ENCODE measurements around the gene DLEC1. TPM values are rescaled to one million over a fixed set of nuclear protein-coding genes. Genes with fewer than 3 reads are reported as not detected.

Gene DLEC1
- polyA plus RNA-seq, 1 experiment = 0.04 TPM

DNA sequence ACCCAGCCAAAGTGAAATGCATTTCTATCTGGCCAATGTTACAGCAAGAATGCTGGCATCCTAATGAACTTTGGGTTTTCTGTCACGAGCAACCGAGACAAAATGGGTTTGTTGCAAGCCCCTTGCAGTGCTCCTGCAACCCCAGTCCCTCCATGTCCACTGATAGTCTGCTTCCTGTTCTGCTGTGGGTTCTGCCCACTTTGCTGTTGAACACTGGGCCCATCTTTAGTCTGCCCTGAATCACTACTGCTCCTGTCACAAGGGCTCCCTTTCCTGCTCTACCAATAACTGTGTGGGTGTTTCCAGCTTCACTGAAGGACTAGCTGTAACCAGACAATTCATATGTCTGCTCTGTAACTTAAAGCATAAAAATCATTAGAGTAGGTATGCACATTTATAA lies 113.6 kb downstream of the DLEC1 start:
- no peak for TF ChIP-seq CTCF (IDR thresholded peaks at IDR 0.05; ENCODE audit: low read depth, low read length)
- Histone ChIP-seq H3K27ac (ENCODE audit: low read depth, low read length) (no peak overlapping the region), H3K4me3 (ENCODE audit: low read depth, low read length) (no peak overlapping the region), H3K9me3 (ENCODE audit: control insufficient read depth, insufficient read depth, low read length) (no peaks in the 10 kb centered on the region), H3K27me3 (ENCODE audit: control insufficient read depth, insufficient read depth, low read length) (no peaks in the 10 kb centered on the region)
- no peak for DNase-seq (ENCODE audit: low read depth, low spot score)
- CTCF ChIA-PET = interaction anchor here (0.6 to 1.5 kb wide), 3 partner anchors 11 to 194 kb away, joined by 3 to 16 read pairs (median 4); partner anchors contain the start of gene XYLB
- POLR2A ChIA-PET = no interaction called here

DNA sequence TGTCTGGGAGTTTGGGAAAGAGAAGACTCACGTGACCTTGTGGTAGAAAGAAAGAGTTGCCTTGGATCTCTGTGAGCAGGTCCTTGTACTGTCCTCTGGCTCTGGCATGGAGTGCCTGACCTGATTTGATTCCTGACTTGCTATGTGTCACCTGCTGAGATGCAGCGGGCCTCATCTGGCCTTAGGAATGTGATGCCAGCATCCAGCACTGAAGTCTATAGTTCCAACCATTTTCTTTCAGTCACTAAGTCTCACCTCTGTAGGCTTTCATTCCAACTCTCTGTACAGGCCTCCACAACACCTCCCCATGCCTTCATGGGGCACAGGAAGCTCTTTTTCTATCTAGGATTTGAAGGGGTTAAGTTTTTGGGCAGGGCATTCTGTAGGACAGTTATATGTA lies 114.2 kb downstream of the DLEC1 start:
- ChIA-PET POLR2A (no interaction called here), CTCF (interaction anchor here (0.6 to 1.5 kb wide), 3 partner anchors 10 to 1484 kb away, joined by 3 to 4 read pairs (median 3); partner anchors contain the start of gene XYLB)
- no peaks in the 10 kb centered on the region for H3K27me3 ChIP-seq (ENCODE audit: control insufficient read depth, insufficient read depth, low read length)

DNA sequence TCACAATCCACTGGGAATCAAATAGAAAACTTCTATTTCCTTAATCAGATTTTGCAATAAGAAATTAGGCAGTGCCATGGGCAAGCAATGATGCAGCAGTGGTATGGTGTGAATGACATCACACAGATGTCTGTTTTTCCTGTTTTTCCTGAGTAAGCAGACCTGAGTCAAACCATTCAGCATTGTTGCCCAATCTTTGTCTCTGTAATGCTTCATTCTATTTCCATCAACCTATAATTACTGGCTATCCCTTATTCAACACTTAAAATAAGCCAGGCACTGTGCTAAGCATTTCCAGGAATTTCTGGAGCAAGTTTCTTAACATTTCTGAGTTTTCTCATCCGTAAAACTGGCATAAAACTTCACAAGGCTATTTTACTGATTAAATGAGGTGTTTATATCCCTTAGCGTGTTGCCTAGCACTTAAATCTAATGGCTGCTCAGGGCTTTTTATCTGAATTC lies 115.1 kb downstream of the DLEC1 start:
- ChIA-PET CTCF (interaction anchor here (1.5 kb wide), 1 partner anchor 10 kb away, joined by 4 read pairs; no protein-coding TSS in a partner anchor), POLR2A (interaction anchor here (0.8 kb wide), 1 partner anchor 17 kb away, joined by 3 read pairs; the partner anchor contains the start of gene ACAA1)
- TF ChIP-seq CTCF (IDR thresholded peaks at IDR 0.05; ENCODE audit: low read depth, low read length) = no peak
- Histone ChIP-seq H3K4me3 (ENCODE audit: low read depth, low read length) (no peak overlapping the region), H3K9me3 (ENCODE audit: control insufficient read depth, insufficient read depth, low read length) (no peaks in the 10 kb centered on the region), H3K27ac (ENCODE audit: low read depth, low read length) (no peak overlapping the region), H3K27me3 (ENCODE audit: control insufficient read depth, insufficient read depth, low read length) (no peaks in the 10 kb centered on the region)
- peak; percentile 29 for DNase-seq (ENCODE audit: low read depth, low spot score)

More for the DNA sequence above, 114.2 kb downstream of the DLEC1 start:
- H3K27ac ChIP-seq (ENCODE audit: low read depth, low read length) = no peak overlapping the region
- TF ChIP-seq CTCF (IDR thresholded peaks at IDR 0.05; ENCODE audit: low read depth, low read length) = no peak
- DNase-seq (ENCODE audit: low read depth, low spot score) = no peak
- H3K9me3 ChIP-seq (ENCODE audit: control insufficient read depth, insufficient read depth, low read length) = no peaks in the 10 kb centered on the region
- no peak overlapping the region for H3K4me3 ChIP-seq (ENCODE audit: low read depth, low read length)

DNA sequence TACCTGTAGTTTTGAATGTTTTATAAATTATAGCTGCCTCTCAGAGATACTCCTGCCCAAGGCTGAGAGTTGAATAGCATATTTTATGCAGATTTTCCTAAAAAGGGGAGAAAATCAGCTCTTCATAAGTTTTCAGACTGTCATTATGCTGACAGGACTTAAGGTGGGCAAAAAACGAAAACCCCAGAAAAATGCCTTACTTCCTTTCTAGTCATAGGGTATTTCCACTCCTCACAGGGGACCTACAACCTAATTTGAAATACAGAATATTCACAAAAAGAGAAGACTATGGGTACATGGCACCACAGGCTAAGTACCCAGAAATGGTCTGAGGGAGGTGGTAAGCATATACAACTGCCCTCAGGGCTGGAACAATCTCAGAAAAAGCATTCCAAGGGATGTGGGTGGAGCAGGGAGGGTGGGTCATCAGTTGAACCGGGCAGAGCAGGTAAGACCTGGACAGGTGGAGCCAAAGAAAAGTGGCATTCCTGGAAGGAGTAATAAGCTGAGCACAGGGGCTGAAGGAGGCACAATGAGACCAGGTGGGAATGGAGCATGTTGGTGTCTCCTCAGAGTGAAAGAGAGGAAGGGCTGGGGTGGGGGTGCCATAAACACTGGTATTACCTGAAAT lies 115.7 kb downstream of the DLEC1 start:
- no peak overlapping the region for H3K4me3 ChIP-seq (ENCODE audit: low read depth, low read length)
- CTCF ChIA-PET = interaction anchor here (0.6 to 1.4 kb wide), 2 partner anchors 93 to 348 kb away, joined by 3 read pairs; no protein-coding TSS in a partner anchor
- POLR2A ChIA-PET = interaction anchor here (1.8 kb wide), 1 partner anchor 10 kb away, joined by 5 read pairs; the partner anchor contains the start of gene OXSR1
- no peaks in the 10 kb centered on the region for H3K27me3 ChIP-seq (ENCODE audit: control insufficient read depth, insufficient read depth, low read length)
- H3K27ac ChIP-seq (ENCODE audit: low read depth, low read length) = no peak overlapping the region
- DNase-seq (ENCODE audit: low read depth, low spot score) = no peak
- no peak for TF ChIP-seq CTCF (IDR thresholded peaks at IDR 0.05; ENCODE audit: low read depth, low read length)
- H3K9me3 ChIP-seq (ENCODE audit: control insufficient read depth, insufficient read depth, low read length) = no peaks in the 10 kb centered on the region

DNA sequence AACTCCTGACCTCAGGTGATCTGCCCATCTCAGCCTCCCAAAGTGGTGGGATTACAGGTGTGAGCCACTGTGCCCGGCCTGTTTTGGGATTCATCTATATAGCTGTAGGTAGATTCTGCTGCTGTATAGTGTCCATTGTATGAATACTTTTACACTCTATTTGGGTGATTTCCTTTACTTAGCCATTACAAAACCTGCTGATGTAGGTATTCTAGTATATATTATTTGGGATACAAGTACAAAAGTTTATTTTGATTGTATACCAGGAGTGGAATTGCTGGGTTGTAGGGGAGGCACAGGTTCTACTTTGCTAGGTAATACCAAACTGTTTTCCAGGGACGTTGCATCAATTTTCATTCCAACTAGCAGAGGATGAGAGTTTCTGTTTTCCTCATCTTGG lies 116.8 kb downstream of the DLEC1 start:
- no peaks in the 10 kb centered on the region for H3K27me3 ChIP-seq (ENCODE audit: control insufficient read depth, insufficient read depth, low read length)
- no peaks in the 10 kb centered on the region for H3K9me3 ChIP-seq (ENCODE audit: control insufficient read depth, insufficient read depth, low read length)
- DNase-seq (ENCODE audit: low read depth, low spot score) = no peak
- no peak for TF ChIP-seq CTCF (IDR thresholded peaks at IDR 0.05; ENCODE audit: low read depth, low read length)
- ChIA-PET POLR2A (interaction anchor here (1.8 kb wide), 1 partner anchor 9 kb away, joined by 5 read pairs; the partner anchor contains the start of gene OXSR1), CTCF (interaction anchor here (1.4 kb wide), 1 partner anchor 92 kb away, joined by 3 read pairs; no protein-coding TSS in a partner anchor)
- no peak overlapping the region for H3K4me3 ChIP-seq (ENCODE audit: low read depth, low read length)
- H3K27ac ChIP-seq (ENCODE audit: low read depth, low read length) = no peak overlapping the region
